SK-N-SH (cell line): ENCODE results near the gene MRPL40. TPM values are rescaled to one million over a fixed set of nuclear protein-coding genes. Genes with fewer than 3 reads are reported as not detected.

ENCODE experiments used
- CTCF ChIA-PET: fragments of 300-600, 350-600 bp; formaldehyde crosslinking; extraction: SDS; loops from one replicate; lab custom pipeline; 2021; lab: Yijun Ruan, JAX
- POLR2A ChIA-PET: fragments of 350-600 bp; sonication (Branson Sonifier 250); formaldehyde crosslinking; extraction: SDS; loops from one replicate; lab custom pipeline; 2020; ENCODE audit warnings: antibody characterized with exemption, inconsistent platforms; lab: Yijun Ruan, JAX
- DNase-seq: peaks from one replicate; pipeline ENCODE4 v3.0.0; 2012
- H2AFZ ChIP-seq: fragments of 200-600 bp; sonication (generic); 2 replicates; pipeline ENCODE4 v1.8.1; 2016; ENCODE audit warnings: antibody characterized with exemption, mild to moderate bottlenecking, low read depth
- H3F3A ChIP-seq: fragments of 200-600 bp; sonication (generic); replicated peaks from 2 replicates; pipeline ENCODE3; 2016; ENCODE audit warnings: antibody characterized with exemption, mild to moderate bottlenecking; ENCODE audit not compliant: insufficient read depth
- H3K27ac ChIP-seq, 2 experiments: fragments of 200-500 bp in 1 of 2; fragments of 200-600 bp in 1 of 2; sonication (Bioruptor generic) in 1 of 2; sonication (generic), shearing (Covaris generic) in 1 of 2; 2 replicates each; pipeline versions ENCODE4 v1.5.1 to v1.6.1; 2014 to 2016; ENCODE audit warnings: low read depth in 2 of 2, inconsistent platforms in 1 of 2, low read length in 1 of 2, mild to moderate bottlenecking in 1 of 2, mixed read lengths in 1 of 2
- H3K27me3 ChIP-seq: fragments of 200-600 bp; sonication (generic), shearing (Covaris generic); 2 replicates; pipeline ENCODE4 v1.6.1; 2016; ENCODE audit warnings: mixed run types; ENCODE audit not compliant: insufficient read depth
- H3K36me3 ChIP-seq, 2 experiments: fragments of 200-500 bp in 1 of 2; fragments of 200-600 bp in 1 of 2; sonication (Bioruptor generic) in 1 of 2; sonication (generic) in 1 of 2; replicated peaks in 1 of 2; 2 replicates each; pipeline versions ENCODE3 to v1.5.1; 2014 to 2016; ENCODE audit warnings: low read length in 1 of 2, mild to moderate bottlenecking in 1 of 2; ENCODE audit not compliant: insufficient read depth in 2 of 2, control insufficient read depth in 1 of 2
- H3K4me1 ChIP-seq, 2 experiments: fragments of 200-500 bp in 1 of 2; fragments of 200-600 bp in 1 of 2; sonication (Bioruptor generic) in 1 of 2; sonication (generic), shearing (Covaris generic) in 1 of 2; 2 replicates each; pipeline versions ENCODE4 v1.5.1 to v1.6.1; 2014 to 2016; ENCODE audit warnings: low read depth in 1 of 2, low read length in 1 of 2, mixed run types in 1 of 2; ENCODE audit not compliant: insufficient read depth in 2 of 2, control insufficient read depth in 1 of 2
- H3K4me2 ChIP-seq: fragments of 200-600 bp; sonication (generic), shearing (Covaris generic); 2 replicates; pipeline ENCODE4 v1.6.1; 2017; ENCODE audit warnings: mixed run types
- H3K4me3 ChIP-seq, 2 experiments: fragments of 200-500 bp in 1 of 2; fragments of 200-600 bp in 1 of 2; sonication (Bioruptor generic) in 1 of 2; sonication (generic), shearing (Covaris generic) in 1 of 2; 2 replicates each; pipeline versions ENCODE4 v1.5.1 to v1.8.1; 2014 to 2016; ENCODE audit warnings: low read depth in 2 of 2, inconsistent platforms in 1 of 2, low read length in 1 of 2, mild to moderate bottlenecking in 1 of 2, mixed read lengths in 1 of 2, moderate library complexity in 1 of 2
- H3K79me2 ChIP-seq: fragments of 200-600 bp; sonication (generic); 2 replicates; pipeline ENCODE4 v1.8.1; 2017; ENCODE audit warnings: mild to moderate bottlenecking; ENCODE audit not compliant: insufficient read depth
- H3K9ac ChIP-seq: fragments of 200-600 bp; sonication (generic); 2 replicates; pipeline ENCODE4 v1.6.1; 2017; ENCODE audit warnings: mixed run types
- H3K9me2 ChIP-seq: fragments of 200-600 bp; sonication (generic); 2 replicates; pipeline ENCODE4 v1.6.1; 2017; ENCODE audit warnings: mixed run types
- H3K9me3 ChIP-seq: fragments of 200-600 bp; sonication (generic); 2 replicates; pipeline ENCODE4 v1.6.1; 2017; ENCODE audit warnings: mixed run types, mild to moderate bottlenecking, moderate library complexity
- H4K20me1 ChIP-seq: fragments of 200-600 bp; sonication (generic); 2 replicates; pipeline ENCODE4 v1.6.1; 2017; ENCODE audit warnings: mild to moderate bottlenecking, mixed run types; ENCODE audit not compliant: insufficient read depth
- ELF1 ChIP-seq: IDR thresholded peaks from 2 replicates; pipeline ENCODE4 v1.4.0; 2012
- EP300 ChIP-seq, 2 experiments: IDR thresholded peaks; 2 replicates each; pipeline versions ENCODE4 v1.4.0 to v1.6.1; 2012; ENCODE audit warnings: borderline replicate concordance in 1 of 2, low read depth in 1 of 2, low read length in 1 of 2
- FOSL2 ChIP-seq: IDR thresholded peaks from 2 replicates; pipeline ENCODE4 v1.4.0; 2012; ENCODE audit warnings: low read depth, mild to moderate bottlenecking, moderate library complexity, borderline replicate concordance
- FOXM1 ChIP-seq: IDR thresholded peaks from 2 replicates; pipeline ENCODE4 v1.4.0; 2012; ENCODE audit warnings: low read depth, mild to moderate bottlenecking
- MEF2A ChIP-seq: IDR thresholded peaks from 2 replicates; pipeline ENCODE4 v1.4.0; 2012; ENCODE audit warnings: low read depth, borderline replicate concordance
- MXI1 ChIP-seq: IDR thresholded peaks from 2 replicates; pipeline ENCODE4 v1.6.1; 2012; ENCODE audit warnings: mild to moderate bottlenecking, low read depth, low read length, improper control_type of control experiment
- NRF1 ChIP-seq: IDR thresholded peaks from 2 replicates; pipeline ENCODE4 v1.6.1; 2012; ENCODE audit warnings: low read depth, mild to moderate bottlenecking, low read length
- RFX5 ChIP-seq: IDR thresholded peaks from 2 replicates; pipeline ENCODE4 v1.6.1; 2012; ENCODE audit warnings: mild to moderate bottlenecking, improper control_type of control experiment, low read length
- SIN3A ChIP-seq: IDR thresholded peaks from 2 replicates; pipeline ENCODE4 v1.6.1; 2012; ENCODE audit warnings: low read depth, mild to moderate bottlenecking, low read length, moderate library complexity, borderline replicate concordance
- SMC3 ChIP-seq: IDR thresholded peaks from 2 replicates; pipeline ENCODE4 v1.6.1; 2012; ENCODE audit warnings: low read depth, low read length, improper control_type of control experiment
- TAF1 ChIP-seq: IDR thresholded peaks from 2 replicates; pipeline ENCODE4 v1.6.1; 2012; ENCODE audit warnings: low read depth, mild to moderate bottlenecking, low read length, moderate library complexity, borderline replicate concordance
- TCF12 ChIP-seq: IDR thresholded peaks from 2 replicates; pipeline ENCODE4 v1.4.0; 2012
- USF1 ChIP-seq: IDR thresholded peaks from 2 replicates; pipeline ENCODE4 v1.4.0; 2012; ENCODE audit warnings: low read depth, borderline replicate concordance
- ZBTB33 ChIP-seq: IDR thresholded peaks from 2 replicates; pipeline ENCODE4 v1.4.0; 2012; ENCODE audit warnings: low read depth, borderline replicate concordance
- WGBS: methylation state at CpG from one replicate; pipeline ENCODE4 v1.1.6; 2017; ENCODE audit warnings: low lambda C conversion rate; 5-methylcytosine and 5-hydroxymethylcytosine counted together
- polyA plus RNA-seq, 3 experiments: library from polyadenylated mRNA; depleted of rRNA; stranded (reverse); fragments of >200 nt; gene quantifications; 2 replicates each; pipeline ENCODE4 v1.2.3, GENCODE V29; 2012

MRPL40 gene
- polyA plus RNA-seq, 1 of the 3 experiments (the other 2 are of a cell fraction): 34.9 TPM

GRCh38 chr22:19448076-19448607 lies 15.8 kb downstream of the MRPL40 start (continued):
- TF ChIP-seq USF1 (no peak), ZBTB33 (no peak)
- TF ChIP-seq, all 33 proteins: peak for 0

- POLR2A ChIA-PET: no interaction called here
- WGBS: 91% methylated on average over 5 of the region's 5 CpGs
- TF ChIP-seq TCF12: no peak
- TF ChIP-seq FOXM1: no peak
- Histone ChIP-seq H3K4me3 (no peak overlapping the region), H3K4me2 (peak overlapping the region; percentile 85; the same call in 1 of the 2 replicates), H3F3A (peaks cover 9% of the 10 kb centered on the region), H3K79me2 (peaks cover 36% of the 10 kb centered on the region), H3K27me3 (no peaks in the 10 kb centered on the region), H3K4me1 (peaks cover 0 to 19% of the 10 kb centered on the region in 2 experiments; a peak in 1 of 4 replicates), H2AFZ (no peak overlapping the region), H3K27ac (peak overlapping the region in 1 of 2 experiments; percentile 54; a peak in 1 of 4 replicates), H3K36me3 (peaks cover 22 to 56% of the 10 kb centered on the region in 2 experiments), H3K9ac (no peak overlapping the region), H3K9me3 (no peaks in the 10 kb centered on the region), H4K20me1 (0 out of 2 replicates have a peak, but pooled peaks cover 2% of the 10 kb centered on the region), H3K9me2 (no peaks in the 10 kb centered on the region)
- CTCF ChIA-PET: no interaction called here
- no peak for DNase-seq
These were observed 16.5 kb downstream of the MRPL40 start for GRCh38 chr22:19448739-19449421.

- peaks cover 0 to 19% of the 10 kb centered on the region in 2 experiments; a peak in 1 of 4 replicates for H3K4me1 ChIP-seq
- H3K27me3 ChIP-seq: no peaks in the 10 kb centered on the region
- DNase-seq: no peak
- H4K20me1 ChIP-seq: no peaks in the 10 kb centered on the region
- H3K27ac ChIP-seq: no peak overlapping the region
- H3F3A ChIP-seq: peaks cover 9% of the 10 kb centered on the region
- H3K36me3 ChIP-seq: peaks cover 24 to 56% of the 10 kb centered on the region in 2 experiments
- H2AFZ ChIP-seq: no peak overlapping the region
- H3K4me3 ChIP-seq: no peak overlapping the region
- no peak overlapping the region for H3K9ac ChIP-seq
- H3K9me3 ChIP-seq: no peaks in the 10 kb centered on the region
- ChIA-PET CTCF (no interaction called here), POLR2A (no interaction called here)
- no peak overlapping the region for H3K4me2 ChIP-seq
- 68% methylated on average over 2 of the region's 2 CpGs for WGBS
- H3K79me2 ChIP-seq: peaks cover 31% of the 10 kb centered on the region
- TF ChIP-seq MXI1: no peak
- TF ChIP-seq RFX5: no peak
- no peak for TF ChIP-seq FOSL2
- no peak for TF ChIP-seq NRF1
- TF ChIP-seq SMC3: no peak
- no peak for TF ChIP-seq SIN3A
- TF ChIP-seq MEF2A: no peak
- TF ChIP-seq EP300 (IDR thresholded peaks at IDR 0.05; ENCODE audit: borderline replicate concordance in 1 of 2, low read depth in 1 of 2, low read length in 1 of 2): no peak
- no peak for TF ChIP-seq TAF1
- no peak for TF ChIP-seq ELF1
- TF ChIP-seq, all 33 proteins: peak for 0
- H3K9me2 ChIP-seq: no peaks in the 10 kb centered on the region
These were observed 17.1 kb downstream of the MRPL40 start for GRCh38 chr22:19449422-19449767.
